ENCODE data around the gene VAMP8. TPM values are rescaled to one million over a fixed set of nuclear protein-coding genes. Genes with fewer than 3 reads are reported as not detected.
"Not testable (repeated sequence)": the region's sequence is repeated elsewhere in the genome, so short reads cannot be mapped to it uniquely, and the experiment has no call there.

Gene VAMP8
- polyA plus RNA-seq, 10 donors = 8.0 to 18.6 (median 13.2) TPM

GRCh38 chr2:85544915-85545779 is 32.2 kb upstream of the VAMP8 start:
- DNase-seq = not testable (repeated sequence)

- no peak for DNase-seq
These were observed 31.6 kb upstream of the VAMP8 start for GRCh38 chr2:85545780-85546240.

DNA sequence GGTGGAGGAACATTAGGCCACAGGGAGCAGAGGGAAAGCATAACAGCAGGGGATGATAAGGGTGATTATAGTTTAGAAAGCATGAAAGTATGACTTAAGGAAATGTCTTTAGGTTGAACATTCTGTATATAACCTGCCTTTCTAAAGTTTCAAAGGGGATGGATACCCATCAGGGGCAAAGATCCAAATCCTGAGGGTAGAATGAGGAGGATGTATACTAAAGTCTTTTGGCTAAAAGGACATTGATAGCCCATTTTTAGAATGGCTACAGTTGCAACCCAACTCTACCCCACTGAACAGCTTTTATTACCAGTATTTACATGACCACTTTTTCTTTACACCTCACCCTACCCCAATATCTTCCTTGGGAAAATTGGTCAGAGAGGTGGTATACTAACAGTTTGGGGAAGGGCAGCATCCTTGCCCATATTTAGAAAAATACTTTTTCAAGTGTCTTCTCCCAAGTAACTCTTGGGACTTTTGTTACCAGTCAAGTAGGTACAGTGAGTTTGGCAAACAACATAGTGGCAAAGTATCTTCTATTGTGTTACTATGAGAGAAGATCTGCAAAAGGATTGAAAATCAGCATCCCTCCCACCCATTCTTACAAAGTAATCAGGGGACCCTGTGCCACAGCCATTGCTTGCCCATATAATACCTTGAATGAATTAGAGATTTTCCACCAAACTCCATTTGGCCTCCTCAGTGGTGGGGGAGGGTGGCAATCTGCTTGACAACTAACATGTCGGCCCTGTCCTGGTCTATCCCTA is 30.1 kb upstream of the VAMP8 start:
- no peak for DNase-seq

- DNase-seq = no peak
These were observed 29.4 kb upstream of the VAMP8 start for GRCh38 chr2:85547859-85548607.

DNA sequence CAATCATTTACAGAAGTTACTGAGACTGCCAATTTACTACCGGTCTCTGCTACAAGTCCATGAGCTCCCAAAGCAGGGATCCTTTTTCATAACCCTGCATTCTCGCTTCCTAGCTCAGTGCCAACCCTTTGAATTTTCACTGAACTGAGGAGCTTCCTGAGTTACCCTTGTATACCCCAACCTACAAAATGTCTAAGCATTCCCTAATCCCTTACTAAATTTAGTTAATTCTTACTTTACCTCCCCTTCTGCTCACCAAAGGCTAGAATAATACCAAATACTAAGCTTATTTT is 28.8 kb upstream of the VAMP8 start:
- DNase-seq = no peak

DNA sequence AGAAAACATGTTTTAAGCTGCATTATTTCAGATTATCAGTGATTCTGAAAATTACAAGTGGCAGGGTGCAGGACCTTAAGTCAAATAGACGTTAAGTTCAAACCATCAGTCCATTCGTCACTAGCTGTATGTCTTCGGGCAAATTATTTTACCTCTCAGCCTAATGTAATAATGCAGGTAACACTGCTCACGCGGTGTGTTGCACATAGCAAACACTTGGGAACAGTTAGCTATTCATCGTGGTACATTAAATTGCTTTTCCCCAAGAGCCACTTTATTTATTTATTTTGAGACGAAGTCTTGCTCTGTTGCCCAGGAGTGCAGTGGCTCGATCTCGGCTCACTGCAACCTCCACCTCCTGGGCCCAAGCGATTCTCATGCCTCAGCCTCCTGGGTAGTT is 28.3 kb upstream of the VAMP8 start:
- DNase-seq = no peak

GRCh38 chr2:85549826-85550225 is 27.6 kb upstream of the VAMP8 start:
- peak in 1 of 3 donors; percentile 74 for DNase-seq

DNA sequence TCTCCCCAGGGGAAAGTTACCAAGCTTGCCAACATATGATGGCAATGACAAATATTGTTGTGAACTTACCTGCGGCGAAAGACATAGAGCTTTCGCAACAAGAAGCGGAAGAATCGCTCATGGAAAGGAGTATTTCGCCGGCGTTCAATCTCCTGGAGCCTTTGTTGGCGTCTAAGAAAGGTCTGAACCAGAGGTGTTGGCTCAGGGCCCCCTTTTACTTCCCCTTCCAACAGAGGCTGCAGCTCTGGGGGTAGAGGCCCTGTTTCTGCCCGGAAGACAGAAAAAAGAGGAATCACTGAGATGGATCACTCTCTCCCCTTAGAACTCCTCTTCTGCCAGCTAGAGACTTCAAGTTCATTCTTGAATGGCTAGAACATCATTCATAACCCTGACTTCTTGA is 26.9 kb upstream of the VAMP8 start:
- DNase-seq = no peak

DNA sequence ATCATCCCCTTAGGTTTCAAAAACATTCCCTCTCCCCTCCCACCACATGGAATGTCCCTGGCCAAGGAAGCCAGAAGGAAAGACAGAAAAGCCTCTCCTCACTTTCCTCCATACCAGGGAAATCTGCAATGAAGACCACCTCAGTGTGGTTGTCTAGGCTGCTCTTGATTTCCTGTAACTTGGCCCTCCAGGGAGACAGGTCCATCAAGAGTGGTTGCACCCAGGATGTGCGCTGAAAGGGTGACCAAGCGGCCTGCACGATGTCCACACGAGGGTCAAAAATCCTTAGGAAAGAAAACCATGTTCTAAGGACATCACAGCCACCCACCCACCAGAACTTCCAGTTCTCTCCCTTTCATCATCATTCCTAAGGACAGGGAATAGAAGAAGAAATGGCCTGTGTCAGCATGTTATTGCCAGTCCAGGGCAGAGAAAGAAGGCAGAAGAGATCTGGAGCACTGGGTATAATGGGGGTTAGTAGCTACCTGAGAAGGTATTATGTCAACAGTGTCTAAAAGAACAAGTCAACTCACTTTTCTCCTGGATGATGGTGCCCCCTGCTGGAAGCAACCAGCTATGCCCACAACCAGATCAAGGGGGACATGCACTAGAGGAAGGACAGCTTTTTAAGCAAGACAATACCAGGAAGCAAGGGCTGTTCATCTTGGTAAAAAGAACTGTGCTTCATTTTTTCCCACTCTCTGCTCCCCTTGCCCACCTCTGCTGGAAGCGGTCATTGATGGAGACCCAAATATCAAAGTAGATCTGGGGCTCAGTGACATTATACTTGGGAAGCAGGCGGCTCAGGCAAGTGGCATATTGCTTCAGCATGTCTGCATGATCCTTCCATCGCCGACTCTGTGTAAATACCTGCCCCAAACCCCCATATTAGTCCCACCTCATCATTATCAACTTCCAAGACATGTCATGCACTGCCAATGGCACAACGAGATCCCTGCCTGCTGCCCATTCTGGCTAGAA is 25.4 kb upstream of the VAMP8 start:
- DNase-seq = peak; percentile 69 to 85 (median 83)

DNA sequence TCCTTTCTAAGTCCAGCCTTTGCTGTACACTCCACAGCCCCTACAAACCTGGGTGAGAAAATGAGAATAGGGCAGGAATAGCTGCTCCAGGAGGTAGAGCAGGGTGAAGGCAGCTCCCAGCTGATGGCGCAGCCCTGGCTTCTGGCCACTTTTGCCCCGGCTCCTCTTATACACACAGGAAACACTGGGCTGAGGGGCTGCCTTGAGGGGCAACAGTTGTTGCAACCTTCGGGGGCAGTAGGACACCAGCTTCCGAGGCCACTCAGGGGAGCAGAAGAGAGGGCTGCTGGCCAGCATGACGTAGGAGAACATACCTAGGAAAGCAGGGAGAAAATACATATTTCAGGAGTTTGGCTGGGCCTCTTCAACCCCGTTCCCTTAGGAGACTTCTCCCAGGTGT is 24.2 kb upstream of the VAMP8 start:
- DNase-seq = no peak

GRCh38 chr2:85554980-85555612 is 22.3 kb upstream of the VAMP8 start:
- no peak for DNase-seq

DNA sequence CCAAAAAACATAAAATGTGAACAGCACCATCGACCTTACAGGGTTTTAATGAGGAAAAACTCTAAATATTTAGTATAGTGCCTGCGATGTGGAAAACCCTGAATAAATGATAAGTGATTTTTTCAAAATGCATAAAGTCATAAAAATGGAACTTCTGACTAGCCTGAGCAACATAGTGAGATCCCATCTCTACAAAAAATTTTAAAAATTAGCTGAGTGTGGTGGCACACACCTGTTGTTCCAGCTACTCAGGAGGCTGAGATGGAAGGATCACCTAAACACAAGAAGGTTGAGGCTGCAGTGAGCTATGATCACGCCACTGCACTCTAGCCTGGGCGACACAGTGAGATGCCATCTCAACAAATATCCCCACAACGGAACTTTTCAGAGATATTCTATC is 20.3 kb upstream of the VAMP8 start:
- no peak for DNase-seq

DNA sequence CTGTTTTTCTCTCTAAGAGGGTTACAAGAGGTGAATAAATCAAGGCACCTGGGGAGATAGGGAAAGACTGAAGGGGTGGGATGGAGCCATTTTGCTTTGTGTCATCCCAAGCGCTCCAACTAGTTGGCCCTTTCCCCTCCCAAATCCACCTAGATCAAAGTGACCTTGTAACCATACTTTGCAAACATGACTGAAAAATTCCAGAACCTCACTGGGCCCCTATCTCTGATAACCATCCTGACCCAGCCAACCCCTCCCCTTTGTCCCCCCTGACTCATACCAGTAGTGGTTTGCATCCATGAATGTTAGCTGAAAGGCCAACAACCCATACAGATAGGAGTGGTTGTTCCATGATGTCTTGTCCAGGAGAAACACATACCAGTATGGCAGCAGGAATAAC is 19.2 kb upstream of the VAMP8 start:
- no peak for DNase-seq

DNA sequence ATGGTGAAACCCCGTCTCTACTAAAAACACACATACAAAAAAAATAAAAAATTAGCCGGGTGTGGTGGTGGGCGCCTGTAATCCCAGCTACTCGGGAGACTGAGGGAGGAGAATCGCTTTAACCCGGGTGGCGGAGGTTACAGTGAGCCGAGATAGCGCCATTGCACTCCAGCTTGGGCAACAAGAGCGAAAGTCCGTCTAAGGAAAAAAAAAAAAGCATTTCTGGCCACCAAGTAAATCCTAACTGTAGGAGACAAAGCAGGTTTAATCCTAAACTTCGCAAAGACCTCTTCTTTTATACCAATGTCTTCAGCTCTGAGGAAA is 17.0 kb upstream of the VAMP8 start:
- not testable (repeated sequence) for DNase-seq

- no peak for DNase-seq
These were observed 16.5 kb upstream of the VAMP8 start for GRCh38 chr2:85560812-85561279.

DNA sequence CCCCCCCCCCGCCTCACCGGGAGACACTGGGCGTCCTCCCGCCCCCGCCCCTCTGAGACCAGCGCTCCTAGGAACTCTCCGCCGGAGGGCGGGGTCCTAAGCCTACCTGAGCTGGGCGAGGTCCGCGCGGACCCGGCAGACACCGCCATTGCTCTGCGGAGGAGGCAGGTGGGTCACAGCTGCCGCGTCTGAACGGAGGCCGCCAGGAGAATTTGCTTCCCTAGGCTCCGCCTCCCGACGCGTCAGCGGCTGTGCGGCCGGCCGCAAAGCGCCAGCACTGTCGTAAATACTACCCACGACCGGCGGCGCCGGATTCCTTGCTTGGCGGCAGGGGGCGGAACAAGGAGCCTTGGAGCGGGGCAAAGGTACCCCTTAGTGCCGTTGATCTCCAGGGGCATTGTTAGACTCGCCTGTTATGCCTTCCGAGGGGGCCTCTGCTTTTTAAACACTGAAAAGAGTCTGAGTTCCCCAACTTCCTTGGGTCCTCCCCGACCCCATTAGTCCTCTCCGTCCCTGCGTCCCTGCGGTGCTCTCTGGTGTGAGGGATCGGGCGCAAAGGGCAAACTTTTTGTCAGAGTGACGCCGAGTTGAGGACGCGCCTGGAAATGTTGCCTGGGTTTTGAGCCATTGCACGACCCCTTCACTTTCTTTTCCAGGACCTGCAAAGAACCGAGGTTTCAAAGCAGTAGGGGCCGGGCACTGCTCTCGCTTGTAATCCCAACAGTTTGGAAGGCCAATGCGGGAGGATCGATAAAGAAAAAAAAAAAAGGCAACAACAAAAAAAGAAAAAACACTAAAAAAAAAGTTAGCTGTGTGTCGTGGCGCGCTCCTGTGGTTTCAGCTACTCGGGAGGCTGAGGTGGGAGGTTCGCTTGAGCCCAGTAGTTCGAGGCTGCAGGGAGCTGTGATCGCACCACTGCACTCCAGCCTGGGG is 15.8 kb upstream of the VAMP8 start, which contains the start of gene GGCX:
Gene GGCX (minus strand): TSS at position 214 of the 933 bp plus-strand sequence. CDS start 65 bp downstream, at position 149.
- DNase-seq = peak; percentile 93 to 98 (median 96)

GRCh38 chr2:85564144-85564563 is 13.2 kb upstream of the VAMP8 start:
- no peak for DNase-seq

- no peak for DNase-seq
These were observed 11.1 kb upstream of the VAMP8 start for GRCh38 chr2:85566265-85566664.

GRCh38 chr2:85575739-85576138 is 1.6 kb upstream of the VAMP8 start:
- no peak for DNase-seq

DNA sequence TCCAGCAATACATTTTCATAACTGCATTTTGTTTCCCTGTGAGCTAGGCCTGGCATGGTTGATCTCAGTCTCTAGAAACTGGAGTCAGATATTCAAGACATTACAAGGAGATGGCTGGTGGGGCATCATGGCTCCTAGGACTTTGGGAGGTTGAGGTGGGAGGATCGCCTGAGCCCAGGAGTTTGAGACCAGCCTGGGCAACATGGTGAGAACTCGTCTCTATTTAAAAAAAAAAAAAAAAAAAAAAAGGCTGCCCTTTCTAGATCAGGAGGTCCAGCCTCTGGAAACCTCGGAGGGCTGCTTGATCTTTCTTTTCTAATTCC is 362 bp upstream of the VAMP8 start:
- no peak for DNase-seq

Measured in muscle of back (tissue), 11 donors.